PFSK-1 (cell line): Measurements from ENCODE around the gene COX19.

Experiments
- FOXP2 ChIP-seq: optimal IDR thresholded peaks from 2 replicates; pipeline ENCODE3; 2011; ENCODE audit warnings: borderline replicate concordance, control low read depth, inconsistent platforms; ENCODE audit not compliant: insufficient read depth; ENCODE audit errors: extremely low read length, extremely low read depth
- POLR2AphosphoS5 ChIP-seq: IDR thresholded peaks from 2 replicates; pipeline ENCODE4 v1.6.1; 2012; ENCODE audit warnings: low read depth, mild to moderate bottlenecking, control low read depth, low read length, moderate library complexity
- SIN3A ChIP-seq: IDR thresholded peaks from 2 replicates; pipeline ENCODE4 v1.6.1; 2012; ENCODE audit warnings: mild to moderate bottlenecking, low read length, moderate library complexity, borderline replicate concordance; ENCODE audit not compliant: insufficient read depth
- TAF1 ChIP-seq: IDR thresholded peaks from 2 replicates; pipeline ENCODE4 v1.6.1; 2012; ENCODE audit warnings: low read length, control low read depth, borderline replicate concordance; ENCODE audit not compliant: insufficient read depth
- TF ChIP-seq, protein P1 (sequence below), 2 experiments: IDR thresholded peaks; 2 replicates each; pipeline versions ENCODE4 v1.6.1 to v1.8.0; 2011 to 2012; ENCODE audit warnings: low read depth in 2 of 2, low read length in 2 of 2, control low read depth in 1 of 2, inconsistent platforms in 1 of 2, mild to moderate bottlenecking in 1 of 2, moderate library complexity in 1 of 2; ENCODE audit not compliant: insufficient read depth in 1 of 2

- TF ChIP-seq POLR2AphosphoS5 (no peak), TAF1 (no peak), SIN3A (no peak), FOXP2 (no peak)
- TF ChIP-seq, protein P1, sequence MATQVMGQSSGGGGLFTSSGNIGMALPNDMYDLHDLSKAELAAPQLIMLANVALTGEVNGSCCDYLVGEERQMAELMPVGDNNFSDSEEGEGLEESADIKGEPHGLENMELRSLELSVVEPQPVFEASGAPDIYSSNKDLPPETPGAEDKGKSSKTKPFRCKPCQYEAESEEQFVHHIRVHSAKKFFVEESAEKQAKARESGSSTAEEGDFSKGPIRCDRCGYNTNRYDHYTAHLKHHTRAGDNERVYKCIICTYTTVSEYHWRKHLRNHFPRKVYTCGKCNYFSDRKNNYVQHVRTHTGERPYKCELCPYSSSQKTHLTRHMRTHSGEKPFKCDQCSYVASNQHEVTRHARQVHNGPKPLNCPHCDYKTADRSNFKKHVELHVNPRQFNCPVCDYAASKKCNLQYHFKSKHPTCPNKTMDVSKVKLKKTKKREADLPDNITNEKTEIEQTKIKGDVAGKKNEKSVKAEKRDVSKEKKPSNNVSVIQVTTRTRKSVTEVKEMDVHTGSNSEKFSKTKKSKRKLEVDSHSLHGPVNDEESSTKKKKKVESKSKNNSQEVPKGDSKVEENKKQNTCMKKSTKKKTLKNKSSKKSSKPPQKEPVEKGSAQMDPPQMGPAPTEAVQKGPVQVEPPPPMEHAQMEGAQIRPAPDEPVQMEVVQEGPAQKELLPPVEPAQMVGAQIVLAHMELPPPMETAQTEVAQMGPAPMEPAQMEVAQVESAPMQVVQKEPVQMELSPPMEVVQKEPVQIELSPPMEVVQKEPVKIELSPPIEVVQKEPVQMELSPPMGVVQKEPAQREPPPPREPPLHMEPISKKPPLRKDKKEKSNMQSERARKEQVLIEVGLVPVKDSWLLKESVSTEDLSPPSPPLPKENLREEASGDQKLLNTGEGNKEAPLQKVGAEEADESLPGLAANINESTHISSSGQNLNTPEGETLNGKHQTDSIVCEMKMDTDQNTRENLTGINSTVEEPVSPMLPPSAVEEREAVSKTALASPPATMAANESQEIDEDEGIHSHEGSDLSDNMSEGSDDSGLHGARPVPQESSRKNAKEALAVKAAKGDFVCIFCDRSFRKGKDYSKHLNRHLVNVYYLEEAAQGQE (IDR thresholded peaks at IDR 0.05; ENCODE audit: insufficient read depth in 1 of 2, low read depth in 2 of 2, low read length in 2 of 2) = no peak
These were observed 16.1 kb downstream of the COX19 start for GRCh38 chr7:959271-959670.
